NCI-H2029 treated with DMSO at 0.1 percent for 48 hours (cell line): Measurements from ENCODE around the gene DAZL.

Source experiments
- DNase-seq: peaks from one replicate; lab custom pipeline; 2025; lab: John Stamatoyannopoulos, UW

The DAZL gene

GRCh38 chr3:16543242-16543864 lies 61.9 kb downstream of the DAZL start:
- DNase-seq: no peak

GRCh38 chr3:16538507-16538906 lies 66.7 kb downstream of the DAZL start:
- no peak for DNase-seq

- DNase-seq: no peak
Observed at GRCh38 chr3:16536996-16537395, 68.2 kb downstream of the DAZL start.
